A549 (cell line): ENCODE measurements around the gene SLC18A3. TPM values are rescaled to one million over a fixed set of nuclear protein-coding genes. Genes with fewer than 3 reads are reported as not detected.

ENCODE experiments used
- ATAC-seq, 2 experiments: fragments of 200-7000 bp in 1 of 2; fragments of >200 bp in 1 of 2; cut with Nextera tagmentation in 1 of 2; cut with Tn5 transposase in 1 of 2; 3 replicates each; pipeline versions ENCODE4 v1.8.0 to v1.9.1; 2018 to 2020; ENCODE audit warnings: mild to moderate bottlenecking in 1 of 2, moderate library complexity in 1 of 2
- CTCF ChIA-PET: fragments of 300-600 bp; sonication (Branson Sonifier 250); formaldehyde crosslinking; extraction: SDS; loops from one replicate; lab custom pipeline; 2021; ENCODE audit warnings: antibody characterized with exemption, inconsistent platforms; lab: Yijun Ruan, JAX
- POLR2A ChIA-PET: fragments of 350-600 bp; formaldehyde crosslinking; extraction: SDS; loops from one replicate; lab custom pipeline; 2021; ENCODE audit warnings: antibody characterized with exemption, inconsistent platforms; lab: Yijun Ruan, JAX
- DNase-seq, 2 experiments: peaks; one replicate each; pipeline versions ENCODE4 v3.0.0 to v3.0.0-alpha.2; 2011 to 2016; ENCODE audit warnings: low read depth in 1 of 2, low spot score in 1 of 2
- FAIRE-seq: peaks from 2 replicates; lab custom pipeline; 2011; peaks lifted over from hg19 to GRCh38; lab: Jason Lieb, UNC
- H3K27ac ChIP-seq, 2 experiments: fragments of >200 bp; sonication (Bioruptor Twin); formaldehyde crosslinking; 3 replicates each; pipeline ENCODE4 v1.5.1; 2016 to 2017
- H3K4me1 ChIP-seq: fragments of >200 bp; sonication (Bioruptor Twin); formaldehyde crosslinking; 3 replicates; pipeline ENCODE4 v1.6.1; 2016
- H3K4me2 ChIP-seq: fragments of >200 bp; sonication (Bioruptor Twin); formaldehyde crosslinking; 3 replicates; pipeline ENCODE4 v1.6.1; 2016
- H3K4me3 ChIP-seq: fragments of >200 bp; sonication (Bioruptor Twin); formaldehyde crosslinking; 3 replicates; pipeline ENCODE4 v1.5.1; 2016
- H3K9me3 ChIP-seq: fragments of >200 bp; sonication (Bioruptor Twin); formaldehyde crosslinking; 3 replicates; pipeline ENCODE4 v1.6.1; 2016
- BHLHE40 ChIP-seq: IDR thresholded peaks from 2 replicates; pipeline ENCODE4 v1.6.1; 2012; ENCODE audit warnings: low read depth, low read length, inconsistent platforms
- CBX2 ChIP-seq: fragments of 200-600 bp; sonication (generic); IDR thresholded peaks from 2 replicates; pipeline ENCODE4 v1.6.1; 2016; ENCODE audit warnings: low read depth, mild to moderate bottlenecking, borderline replicate concordance
- CHD2 ChIP-seq: fragments of 150-350 bp; IDR thresholded peaks from 2 replicates; pipeline ENCODE4 v1.6.1; 2014; ENCODE audit warnings: low read length; ENCODE audit not compliant: partially characterized antibody
- E2F6 ChIP-seq: IDR thresholded peaks from 2 replicates; pipeline ENCODE4 v1.6.1; 2012; ENCODE audit warnings: low read depth, borderline replicate concordance
- EHMT2 ChIP-seq: fragments of 200-600 bp; sonication (generic); IDR thresholded peaks from 2 replicates; pipeline ENCODE4 v1.6.1; 2016; ENCODE audit warnings: antibody characterized with exemption, low read depth, mild to moderate bottlenecking, moderate library complexity
- ELK1 ChIP-seq: fragments of 150-350 bp; IDR thresholded peaks from 2 replicates; pipeline ENCODE4 v1.6.1; 2014; ENCODE audit warnings: low read depth, mild to moderate bottlenecking, low read length
- FOSB ChIP-seq: fragments of 250-450 bp; sonication (Bioruptor Pico); IDR thresholded peaks from 2 replicates; pipeline ENCODE4 v1.5.0; 2020; ENCODE audit warnings: mild to moderate bottlenecking, moderate library complexity
- HOXA7 ChIP-seq: fragments of 250-450 bp; sonication (Bioruptor Pico); IDR thresholded peaks from 2 replicates; pipeline ENCODE4 v1.5.0; 2020; ENCODE audit warnings: mild to moderate bottlenecking, moderate library complexity
- KDM5A ChIP-seq: fragments of 200-600 bp; sonication (generic); IDR thresholded peaks from 2 replicates; pipeline ENCODE4 v1.6.1; 2016; ENCODE audit warnings: antibody characterized with exemption, mild to moderate bottlenecking
- MAFK ChIP-seq: fragments of 450-650 bp; IDR thresholded peaks from 2 replicates; pipeline ENCODE4 v1.6.1; 2014; ENCODE audit not compliant: partially characterized antibody
- MAZ ChIP-seq: fragments of 150-350 bp; IDR thresholded peaks from 2 replicates; pipeline ENCODE4 v1.6.1; 2014; ENCODE audit warnings: antibody characterized with exemption, low read depth, low read length, borderline replicate concordance
- POLR2A ChIP-seq: IDR thresholded peaks from 2 replicates; pipeline ENCODE4 v1.6.1; 2012; ENCODE audit warnings: mild to moderate bottlenecking, low read length
- RARB ChIP-seq: fragments of 250-450 bp; sonication (Bioruptor Pico); IDR thresholded peaks from 2 replicates; pipeline ENCODE4 v1.8.0; 2021; ENCODE audit warnings: mild to moderate bottlenecking, moderate library complexity
- RCOR1 ChIP-seq: fragments of 150-350 bp; IDR thresholded peaks from 2 replicates; pipeline ENCODE4 v1.6.1; 2014; ENCODE audit warnings: antibody characterized with exemption, low read length, low read depth
- TP53 ChIP-seq: fragments of 250-450 bp; sonication (Bioruptor Pico); IDR thresholded peaks from 2 replicates; pipeline ENCODE4 v1.5.0; 2021; ENCODE audit warnings: mild to moderate bottlenecking, moderate library complexity
- ZFP36 ChIP-seq: fragments of 450-650 bp; IDR thresholded peaks from 2 replicates; pipeline ENCODE4 v1.6.1; 2014; ENCODE audit warnings: borderline replicate concordance; ENCODE audit not compliant: partially characterized antibody
- ZSCAN20 ChIP-seq: fragments of 250-450 bp; sonication (Bioruptor Pico); IDR thresholded peaks from 2 replicates; pipeline ENCODE4 v1.8.0; 2022; ENCODE audit warnings: mild to moderate bottlenecking, moderate library complexity
- WGBS: methylation state at CpG from one replicate; pipeline ENCODE4 v1.1.6; 2017; ENCODE audit errors: missing lambda C conversion rate; 5-methylcytosine and 5-hydroxymethylcytosine counted together
- polyA plus RNA-seq, 4 experiments: library from polyadenylated mRNA; depleted of rRNA in 3 of 4; stranded (reverse); fragments of >200 nt; fragmentation: RNase III in 1 of 4; extraction: RNeasy Plus Mini Kit Qiagen cat#74134 plus additional on column Dnase treatment in 1 of 4; gene quantifications; 2 replicates in 3 of 4; 3 replicates in 1 of 4; pipeline ENCODE4 v1.2.3, GENCODE V29; 2011 to 2017
- TF ChIP-seq, protein P1 (sequence below): IDR thresholded peaks from 2 replicates; pipeline ENCODE4 v1.6.1; 2012
- TF ChIP-seq, protein P2 (sequence below): fragments of 250-450 bp; sonication (Bioruptor Pico); IDR thresholded peaks from 2 replicates; pipeline ENCODE4 v1.5.0; 2020; ENCODE audit warnings: low read depth, mild to moderate bottlenecking, moderate library complexity

Gene SLC18A3
- polyA plus RNA-seq, 2 of the 4 experiments (the other 2 are of a cell fraction) = not detected

GRCh38 chr10:49625411-49625810, 15.3 kb downstream of the SLC18A3 start:
- ChIA-PET CTCF (no interaction called here), POLR2A (no interaction called here)
- TF ChIP-seq MAZ (no peak), MAFK (no peak), ELK1 (no peak), RARB (CRISPR knock-in tag) (no peak), TP53 (CRISPR knock-in tag) (no peak), ZSCAN20 (CRISPR knock-in tag) (no peak), POLR2A (no peak), BHLHE40 (no peak), HOXA7 (CRISPR knock-in tag) (no peak), ZFP36 (no peak), CBX2 (no peak), EHMT2 (no peak), CHD2 (no peak)
- TF ChIP-seq, protein P1, sequence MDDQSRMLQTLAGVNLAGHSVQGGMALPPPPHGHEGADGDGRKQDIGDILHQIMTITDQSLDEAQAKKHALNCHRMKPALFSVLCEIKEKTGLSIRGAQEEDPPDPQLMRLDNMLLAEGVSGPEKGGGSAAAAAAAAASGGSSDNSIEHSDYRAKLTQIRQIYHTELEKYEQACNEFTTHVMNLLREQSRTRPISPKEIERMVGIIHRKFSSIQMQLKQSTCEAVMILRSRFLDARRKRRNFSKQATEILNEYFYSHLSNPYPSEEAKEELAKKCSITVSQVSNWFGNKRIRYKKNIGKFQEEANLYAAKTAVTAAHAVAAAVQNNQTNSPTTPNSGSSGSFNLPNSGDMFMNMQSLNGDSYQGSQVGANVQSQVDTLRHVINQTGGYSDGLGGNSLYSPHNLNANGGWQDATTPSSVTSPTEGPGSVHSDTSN = no peak
- TF ChIP-seq, protein P2, sequence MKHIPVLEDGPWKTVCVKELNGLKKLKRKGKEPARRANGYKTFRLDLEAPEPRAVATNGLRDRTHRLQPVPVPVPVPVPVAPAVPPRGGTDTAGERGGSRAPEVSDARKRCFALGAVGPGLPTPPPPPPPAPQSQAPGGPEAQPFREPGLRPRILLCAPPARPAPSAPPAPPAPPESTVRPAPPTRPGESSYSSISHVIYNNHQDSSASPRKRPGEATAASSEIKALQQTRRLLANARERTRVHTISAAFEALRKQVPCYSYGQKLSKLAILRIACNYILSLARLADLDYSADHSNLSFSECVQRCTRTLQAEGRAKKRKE (CRISPR knock-in tag) = no peak
- Histone ChIP-seq H3K9me3 (no peaks in the 10 kb centered on the region), H3K27ac (no peak overlapping the region), H3K4me2 (no peak overlapping the region), H3K4me1 (no peaks in the 10 kb centered on the region), H3K4me3 (no peak overlapping the region)
- 17% methylated on average over 7 of the region's 10 CpGs for WGBS
- no peak for FAIRE-seq
- no peak for DNase-seq
- ATAC-seq = no peak

- CTCF ChIA-PET = interaction anchor here (0.6 to 1.4 kb wide), 3 partner anchors 9 to 840 kb away, joined by 3 to 5 read pairs (median 3); no protein-coding TSS in a partner anchor
- TF ChIP-seq RCOR1 (no peak), KDM5A (no peak)
- TF ChIP-seq, all 56 proteins: peak for 0
- Histone ChIP-seq H3K9me3 (no peaks in the 10 kb centered on the region), H3K4me2 (no peak overlapping the region), H3K27ac (no peak overlapping the region), H3K4me1 (no peaks in the 10 kb centered on the region), H3K4me3 (no peak overlapping the region)
- POLR2A ChIA-PET = no interaction called here
- 60% methylated on average over 7 of the region's 7 CpGs for WGBS
- ATAC-seq = no peak
- DNase-seq = no peak
- no peak for FAIRE-seq
Observed at GRCh38 chr10:49627038-49627437, 16.9 kb downstream of the SLC18A3 start.

DNA sequence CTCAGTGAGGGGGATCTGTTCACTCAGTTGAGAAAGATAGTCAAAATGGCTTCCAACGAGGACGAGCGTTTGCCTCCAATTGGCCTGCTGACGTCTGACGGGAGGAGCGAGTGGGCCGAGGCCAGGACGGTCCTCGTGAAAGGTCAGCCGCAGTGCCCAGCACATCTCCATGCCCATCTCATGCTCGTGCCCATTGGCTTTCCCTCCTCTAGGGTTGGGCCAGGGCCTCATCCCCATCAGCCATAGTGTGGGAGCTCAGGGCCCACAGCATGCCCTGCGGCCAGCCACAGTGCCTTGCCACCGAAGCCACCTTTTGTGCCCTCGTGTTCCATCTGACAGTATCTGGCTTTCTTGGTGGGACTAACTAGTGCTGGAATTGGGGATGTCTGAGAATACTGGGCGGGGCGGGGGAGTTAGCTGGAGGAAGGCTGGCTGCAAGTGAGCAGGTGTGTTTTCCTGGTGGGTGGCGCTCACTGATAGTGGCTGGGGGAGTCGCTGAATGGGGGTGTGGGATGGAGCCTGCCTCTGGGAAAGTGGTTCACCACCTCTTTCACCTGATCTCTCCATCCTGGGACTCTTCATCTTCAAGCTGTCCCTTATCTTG, 17.6 kb downstream of the SLC18A3 start:
- H3K4me3 ChIP-seq = no peak overlapping the region
- no peak overlapping the region for H3K4me2 ChIP-seq
- TF ChIP-seq FOSB (no peak), E2F6 (no peak), MAFK (no peak)
- TF ChIP-seq, all 56 proteins: peak for 0
- ChIA-PET CTCF (interaction anchor here (1.2 to 1.3 kb wide), 2 partner anchors 9 to 34 kb away, joined by 3 to 5 read pairs; no protein-coding TSS in a partner anchor), POLR2A (no interaction called here)
- no peak for ATAC-seq
- no peaks in the 10 kb centered on the region for H3K9me3 ChIP-seq
- no peak overlapping the region for H3K27ac ChIP-seq
- H3K4me1 ChIP-seq = no peaks in the 10 kb centered on the region
- WGBS = 69% methylated on average over 17 of the region's 18 CpGs
- no peak for DNase-seq
- no peak for FAIRE-seq
